Activated CD4-positive, CD25-positive, alpha-beta regulatory T cell treated with anti-CD3 and anti-CD28 coated beads, Interleukin-2, amount 50 U/mL, for 16 hours (primary cell): ENCODE results near the gene KCND3.
"Not testable (repeated sequence)": the region's sequence is repeated elsewhere in the genome, so short reads cannot be mapped to it uniquely, and the experiment has no call there.

Experiments
- DNase-seq: peaks from one replicate; pipeline ENCODE4 v3.0.0-alpha.2; 2020; ENCODE audit warnings: low read depth, low spot score

The KCND3 gene

GRCh38 chr1:111743679-111744101 is 245.8 kb downstream of the KCND3 start:
- no peak for DNase-seq

GRCh38 chr1:111742938-111743549 is 246.4 kb downstream of the KCND3 start:
- DNase-seq, result no peak

GRCh38 chr1:111742292-111742691 is 247.2 kb downstream of the KCND3 start:
- DNase-seq, result not testable (repeated sequence)

GRCh38 chr1:111739925-111740765 is 249.3 kb downstream of the KCND3 start:
- no peak for DNase-seq

- no peak for DNase-seq
Observed at GRCh38 chr1:111739194-111739924, 250.1 kb downstream of the KCND3 start, which contains the start of gene INKA2. TSS of gene INKA2 (minus strand) at chr1:111739395. CDS start at chr1:111739242, 153 bp downstream.

GRCh38 chr1:111738436-111739193 is 250.9 kb downstream of the KCND3 start:
- no peak for DNase-seq

GRCh38 chr1:111738133-111738435 is 251.4 kb downstream of the KCND3 start:
- DNase-seq, result no peak

- no peak for DNase-seq
Observed at GRCh38 chr1:111737216-111738132, 252.0 kb downstream of the KCND3 start.

- no peak for DNase-seq
Observed at GRCh38 chr1:111736548-111737215, 252.8 kb downstream of the KCND3 start.

GRCh38 chr1:111735858-111736544 is 253.5 kb downstream of the KCND3 start:
- no peak for DNase-seq

GRCh38 chr1:111735321-111735720 is 254.1 kb downstream of the KCND3 start:
- no peak for DNase-seq

GRCh38 chr1:111734856-111735255 is 254.6 kb downstream of the KCND3 start:
- no peak for DNase-seq

GRCh38 chr1:111734426-111734825 is 255.0 kb downstream of the KCND3 start:
- DNase-seq, result no peak

- no peak for DNase-seq
Observed at GRCh38 chr1:111733992-111734341, 255.5 kb downstream of the KCND3 start.

GRCh38 chr1:111733183-111733991 is 256.1 kb downstream of the KCND3 start:
- DNase-seq, result no peak

- no peak for DNase-seq
Observed at GRCh38 chr1:111732718-111733117, 256.8 kb downstream of the KCND3 start.

GRCh38 chr1:111731956-111732355 is 257.5 kb downstream of the KCND3 start:
- DNase-seq, result no peak

GRCh38 chr1:111730706-111731105 is 258.8 kb downstream of the KCND3 start:
- no peak for DNase-seq
